GM19438 (cell line): Measurements from ENCODE around the gene NID1.
"Not testable (repeated sequence)": the region's sequence is repeated elsewhere in the genome, so short reads cannot be mapped to it uniquely, and the experiment has no call there.

Experiments
- ATAC-seq: cut with Tn5 transposase; IDR thresholded peaks from one replicate; pipeline ENCODE4 v1.9.1; 2021; ENCODE audit warnings: low read depth; ENCODE audit not compliant: unreplicated experiment

NID1 gene

GRCh38 chr1:235942625-235942934, 122.3 kb downstream of the NID1 start:
- no peak for ATAC-seq

GRCh38 chr1:235941876-235942624, 122.8 kb downstream of the NID1 start:
- ATAC-seq, result no peak

GRCh38 chr1:235940285-235940684, 124.6 kb downstream of the NID1 start:
- no peak for ATAC-seq

- no peak for ATAC-seq
Observed at GRCh38 chr1:235939480-235939775, 125.5 kb downstream of the NID1 start.

- ATAC-seq, result no peak
Observed at GRCh38 chr1:235938709-235939479, 126.0 kb downstream of the NID1 start.

GRCh38 chr1:235937123-235937522, 127.8 kb downstream of the NID1 start:
- ATAC-seq, result no peak

GRCh38 chr1:235935235-235936225, 129.4 kb downstream of the NID1 start:
- ATAC-seq, result no peak

- no peak for ATAC-seq
Observed at GRCh38 chr1:235933766-235934116, 131.1 kb downstream of the NID1 start.

- no peak for ATAC-seq
Observed at GRCh38 chr1:235933017-235933765, 131.7 kb downstream of the NID1 start.

- no peak for ATAC-seq
Observed at GRCh38 chr1:235932090-235932510, 132.8 kb downstream of the NID1 start.

- ATAC-seq, result no peak
Observed at GRCh38 chr1:235931171-235931738, 133.6 kb downstream of the NID1 start.

- ATAC-seq, result no peak
Observed at GRCh38 chr1:235930543-235930942, 134.3 kb downstream of the NID1 start.

GRCh38 chr1:235929216-235929615, 135.7 kb downstream of the NID1 start:
- no peak for ATAC-seq

- no peak for ATAC-seq
Observed at GRCh38 chr1:235928197-235928596, 136.7 kb downstream of the NID1 start.

- not testable (repeated sequence) for ATAC-seq
Observed at GRCh38 chr1:235927551-235927950, 137.3 kb downstream of the NID1 start.
